OCI-LY3 (cell line): ENCODE measurements around the gene KIAA0930.

Source experiments
- CTCF ChIP-seq: fragments of 200-600, 300-600 bp; sonication (generic); IDR thresholded peaks from 2 replicates; pipeline ENCODE4 v1.5.1; 2014; ENCODE audit warnings: antibody characterized with exemption, low read length, low read depth
- EZH2phosphoT487 ChIP-seq: fragments of 200-600 bp; shearing (Covaris generic); IDR thresholded peaks from 2 replicates; pipeline ENCODE4 v1.6.1; 2018; ENCODE audit warnings: antibody characterized with exemption, mixed run types, low read depth

- TF ChIP-seq CTCF (no peak), EZH2phosphoT487 (no peak)
Measured at GRCh38 chr22:45210991-45211390, 29.7 kb downstream of the KIAA0930 start.
